HG03439 (cell line): Measurements from ENCODE around the gene ACADL.
"Not testable (repeated sequence)": the region's sequence is repeated elsewhere in the genome, so short reads cannot be mapped to it uniquely, and the experiment has no call there.

Experiments
- ATAC-seq: cut with Tn5 transposase; IDR thresholded peaks from one replicate; pipeline ENCODE4 v1.9.1; 2021; ENCODE audit warnings: mild to moderate bottlenecking, moderate library complexity; ENCODE audit not compliant: unreplicated experiment

ACADL gene

GRCh38 chr2:210203147-210203546 lies 22.1 kb downstream of the ACADL start:
- no peak for ATAC-seq

- no peak for ATAC-seq
These were observed 25.4 kb downstream of the ACADL start for GRCh38 chr2:210199854-210200253.

- ATAC-seq = no peak
These were observed 26.0 kb downstream of the ACADL start for GRCh38 chr2:210199186-210199765.

GRCh38 chr2:210198326-210198725 lies 26.9 kb downstream of the ACADL start:
- ATAC-seq = no peak

- ATAC-seq = no peak
These were observed 27.5 kb downstream of the ACADL start for GRCh38 chr2:210197720-210198119.

- ATAC-seq = no peak
These were observed 30.0 kb downstream of the ACADL start for GRCh38 chr2:210195101-210195852.

- no peak for ATAC-seq
These were observed 34.9 kb downstream of the ACADL start for GRCh38 chr2:210190345-210190744.

GRCh38 chr2:210189452-210190138 lies 35.7 kb downstream of the ACADL start:
- no peak for ATAC-seq

- no peak for ATAC-seq
These were observed 36.5 kb downstream of the ACADL start for GRCh38 chr2:210188755-210189154.

- ATAC-seq = no peak
These were observed 37.1 kb downstream of the ACADL start for GRCh38 chr2:210188190-210188589.

GRCh38 chr2:210183936-210184335 lies 41.3 kb downstream of the ACADL start:
- ATAC-seq = not testable (repeated sequence)

GRCh38 chr2:210181606-210182088 lies 43.6 kb downstream of the ACADL start:
- not testable (repeated sequence) for ATAC-seq

- not testable (repeated sequence) for ATAC-seq
These were observed 44.1 kb downstream of the ACADL start for GRCh38 chr2:210181033-210181605.

- ATAC-seq = no peak
These were observed 44.8 kb downstream of the ACADL start for GRCh38 chr2:210180477-210180876.

- no peak for ATAC-seq
These were observed 45.8 kb downstream of the ACADL start for GRCh38 chr2:210179351-210179990.

GRCh38 chr2:210177769-210178168 lies 47.5 kb downstream of the ACADL start:
- no peak for ATAC-seq

GRCh38 chr2:210177115-210177514 lies 48.1 kb downstream of the ACADL start:
- not testable (repeated sequence) for ATAC-seq

GRCh38 chr2:210174086-210174485 lies 51.2 kb downstream of the ACADL start:
- no peak for ATAC-seq

GRCh38 chr2:210172219-210172575 lies 53.0 kb downstream of the ACADL start:
- ATAC-seq = no peak

GRCh38 chr2:210171309-210172218 lies 53.7 kb downstream of the ACADL start, which contains the start of gene KANSL1L:
Gene KANSL1L, minus strand, starts transcription at chr2:210171409. Its CDS starts 16,827 bp downstream, at chr2:210154582.
- peak; percentile 82 for ATAC-seq
